Karpas-422 (cell line): Measurements from ENCODE around the gene SH3TC1. TPM values are rescaled to one million over a fixed set of nuclear protein-coding genes. Genes with fewer than 3 reads are reported as not detected.

Source experiments
- DNase-seq: peaks from one replicate; pipeline ENCODE4 v3.0.0-alpha.2; 2015
- H2AFZ ChIP-seq: fragments of 200-600 bp; sonication (generic); 2 replicates; pipeline ENCODE4 v1.6.1; 2014; ENCODE audit warnings: antibody characterized with exemption, low read length, mixed read lengths
- H3K27ac ChIP-seq: fragments of 200-600 bp; sonication (generic); 2 replicates; pipeline ENCODE4 v1.5.1; 2014; ENCODE audit warnings: mild to moderate bottlenecking, low read length, moderate library complexity
- H3K27me3 ChIP-seq: fragments of 200-600 bp; sonication (generic); 2 replicates; pipeline ENCODE4 v1.6.1; 2014; ENCODE audit warnings: low read length, mixed read lengths
- H3K36me3 ChIP-seq: fragments of 200-600 bp; sonication (generic); 2 replicates; pipeline ENCODE4 v1.6.1; 2014; ENCODE audit warnings: low read length, mixed read lengths; ENCODE audit not compliant: insufficient read depth
- H3K4me1 ChIP-seq: fragments of 200-600 bp; sonication (generic); 2 replicates; pipeline ENCODE4 v1.6.1; 2014; ENCODE audit warnings: mild to moderate bottlenecking, low read length, mixed read lengths
- H3K4me2 ChIP-seq: fragments of 200-600 bp; sonication (generic); 2 replicates; pipeline ENCODE4 v1.6.1; 2014; ENCODE audit warnings: low read length, low read depth, mild to moderate bottlenecking; ENCODE audit not compliant: poor library complexity, severe bottlenecking
- H3K4me3 ChIP-seq: fragments of 200-600 bp; sonication (generic); 2 replicates; pipeline ENCODE4 v1.5.1; 2014; ENCODE audit warnings: mild to moderate bottlenecking, antibody characterized with exemption, low read length, mixed read lengths
- H3K79me2 ChIP-seq: fragments of 200-600 bp; sonication (generic); 2 replicates; pipeline ENCODE4 v1.6.1; 2014; ENCODE audit warnings: mild to moderate bottlenecking, low read length, mixed read lengths
- H3K9ac ChIP-seq: fragments of 200-600 bp; sonication (generic); 2 replicates; pipeline ENCODE4 v1.6.0; 2014; ENCODE audit warnings: low read length
- H3K9me2 ChIP-seq: fragments of 200-600 bp; sonication (generic), shearing (Covaris generic); replicated peaks from 2 replicates; pipeline ENCODE4 v1.6.0; 2014; ENCODE audit warnings: mild to moderate bottlenecking, low read length, moderate library complexity; ENCODE audit not compliant: insufficient read depth
- H3K9me3 ChIP-seq: fragments of 300-700, 200-600 bp; sonication (generic); 2 replicates; pipeline ENCODE4 v1.6.1; 2014; ENCODE audit warnings: low read length, mixed read lengths
- H4K20me1 ChIP-seq: fragments of 200-600 bp; sonication (generic); 2 replicates; pipeline ENCODE4 v1.6.1; 2014; ENCODE audit warnings: mild to moderate bottlenecking, antibody characterized with exemption, low read length, low read depth; ENCODE audit not compliant: insufficient read depth
- total RNA-seq: library from RNA; depleted of rRNA; stranded (reverse); fragments of >200 nt; shearing (Covaris generic); gene quantifications from 2 replicates; pipeline ENCODE4 v1.2.3, GENCODE V29; 2014; ENCODE audit warnings: low replicate concordance

The SH3TC1 gene
- total RNA-seq, 1 experiment from 2014 or later: 6.9 TPM

- H3K79me2 ChIP-seq: no peaks in the 10 kb centered on the region
- no peaks in the 10 kb centered on the region for H3K27me3 ChIP-seq
- no peaks in the 10 kb centered on the region for H4K20me1 ChIP-seq
- no peak overlapping the region for H3K4me3 ChIP-seq
- no peaks in the 10 kb centered on the region for H3K9me2 ChIP-seq
- no peak overlapping the region for H2AFZ ChIP-seq
- H3K36me3 ChIP-seq: no peaks in the 10 kb centered on the region
- H3K27ac ChIP-seq: no peak overlapping the region
- no peak overlapping the region for H3K4me2 ChIP-seq
- no peak overlapping the region for H3K9ac ChIP-seq
- peaks cover 12% of the 10 kb centered on the region for H3K9me3 ChIP-seq
- H3K4me1 ChIP-seq: peaks cover 10% of the 10 kb centered on the region
- DNase-seq: no peak
These were observed 31.8 kb upstream of the SH3TC1 start for GRCh38 chr4:8167291-8167690.

DNA sequence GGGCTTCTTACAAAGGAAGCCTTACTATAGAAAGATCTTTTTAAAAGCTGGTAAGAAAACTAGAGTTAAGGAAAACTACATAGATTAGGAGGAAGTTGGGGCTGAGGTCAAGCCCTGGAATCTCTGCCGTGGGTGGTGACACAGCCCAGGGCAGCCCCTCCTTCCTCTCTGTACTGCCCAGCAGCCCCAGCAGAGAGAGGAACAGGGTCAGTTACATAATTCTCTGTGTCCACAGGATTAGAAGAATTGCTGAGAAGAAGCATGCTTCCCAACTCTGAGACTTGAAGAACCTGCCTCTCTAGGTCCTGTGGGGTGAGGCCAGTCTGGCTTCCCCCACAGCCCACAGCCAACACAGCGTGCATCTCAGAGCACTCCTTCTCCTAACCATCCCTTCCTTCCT is 31.3 kb upstream of the SH3TC1 start:
- Histone ChIP-seq H3K27me3 (no peaks in the 10 kb centered on the region), H3K4me2 (no peak overlapping the region), H2AFZ (no peak overlapping the region), H3K9me3 (peaks cover 12% of the 10 kb centered on the region), H3K79me2 (no peaks in the 10 kb centered on the region), H3K4me3 (no peak overlapping the region), H3K9me2 (no peaks in the 10 kb centered on the region), H3K36me3 (no peaks in the 10 kb centered on the region), H4K20me1 (no peaks in the 10 kb centered on the region), H3K4me1 (peaks cover 6% of the 10 kb centered on the region), H3K27ac (no peak overlapping the region), H3K9ac (no peak overlapping the region)
- no peak for DNase-seq

DNA sequence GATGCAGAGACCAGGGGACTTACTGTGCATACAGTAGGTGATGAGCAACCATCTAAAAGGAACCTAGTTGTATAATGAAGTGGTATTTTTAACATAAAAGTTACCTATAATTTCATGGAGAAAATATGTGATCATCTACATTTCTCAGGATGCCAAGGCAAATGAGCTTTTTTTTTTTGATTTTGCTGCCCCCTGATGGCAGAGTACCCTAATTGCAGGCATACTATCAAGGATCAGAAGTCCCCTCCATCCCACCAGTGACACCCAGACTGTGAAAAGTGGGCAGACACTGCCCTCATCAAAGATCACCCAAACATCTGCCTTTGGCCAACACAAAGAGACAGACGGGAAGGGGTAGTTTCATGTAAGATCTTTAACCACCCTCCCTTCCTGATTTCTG is 30.9 kb upstream of the SH3TC1 start:
- no peak overlapping the region for H3K9ac ChIP-seq
- H3K9me3 ChIP-seq: peaks cover 12% of the 10 kb centered on the region
- no peaks in the 10 kb centered on the region for H3K27me3 ChIP-seq
- no peaks in the 10 kb centered on the region for H3K9me2 ChIP-seq
- no peak overlapping the region for H3K4me2 ChIP-seq
- H4K20me1 ChIP-seq: no peaks in the 10 kb centered on the region
- H2AFZ ChIP-seq: no peak overlapping the region
- no peaks in the 10 kb centered on the region for H3K79me2 ChIP-seq
- DNase-seq: no peak
- H3K27ac ChIP-seq: no peak overlapping the region
- H3K4me3 ChIP-seq: no peak overlapping the region
- H3K4me1 ChIP-seq: peaks cover 2% of the 10 kb centered on the region
- no peaks in the 10 kb centered on the region for H3K36me3 ChIP-seq

GRCh38 chr4:8168832-8169598 is 30.1 kb upstream of the SH3TC1 start:
- Histone ChIP-seq H3K4me1 (no peaks in the 10 kb centered on the region), H3K9me3 (peaks cover 12% of the 10 kb centered on the region), H3K9ac (no peak overlapping the region), H3K36me3 (no peaks in the 10 kb centered on the region), H3K4me3 (no peak overlapping the region), H3K79me2 (no peaks in the 10 kb centered on the region), H3K9me2 (no peaks in the 10 kb centered on the region), H3K4me2 (no peak overlapping the region), H4K20me1 (no peaks in the 10 kb centered on the region), H3K27me3 (no peaks in the 10 kb centered on the region), H2AFZ (no peak overlapping the region), H3K27ac (no peak overlapping the region)
- DNase-seq: no peak

- Histone ChIP-seq H3K36me3 (no peaks in the 10 kb centered on the region), H3K9me2 (no peaks in the 10 kb centered on the region), H3K9me3 (peaks cover 12% of the 10 kb centered on the region), H3K79me2 (no peaks in the 10 kb centered on the region), H4K20me1 (no peaks in the 10 kb centered on the region), H3K4me1 (no peaks in the 10 kb centered on the region), H2AFZ (no peak overlapping the region), H3K27me3 (no peaks in the 10 kb centered on the region), H3K4me3 (no peak overlapping the region), H3K9ac (no peak overlapping the region), H3K27ac (no peak overlapping the region), H3K4me2 (no peak overlapping the region)
- no peak for DNase-seq
These were observed 29.3 kb upstream of the SH3TC1 start for GRCh38 chr4:8169763-8170162.

DNA sequence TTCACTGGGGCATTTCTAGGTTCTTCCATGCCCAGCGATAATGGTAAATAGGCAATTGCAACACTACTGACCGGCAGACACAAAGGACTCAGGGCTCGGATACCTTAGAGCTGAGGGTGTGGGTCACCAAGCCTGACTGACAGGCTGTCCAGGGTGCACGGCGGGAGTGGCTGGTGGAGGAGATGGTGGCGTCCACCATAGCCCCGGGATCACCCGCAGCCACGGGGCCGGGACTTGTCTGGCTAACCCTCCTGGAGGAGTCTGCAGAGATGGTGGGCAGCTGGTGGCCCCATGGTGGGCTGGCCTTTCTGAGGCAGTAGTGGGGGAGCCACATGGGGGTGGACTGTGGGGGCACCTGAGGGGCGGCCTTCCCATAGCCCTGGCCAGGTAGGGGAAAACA is 28.7 kb upstream of the SH3TC1 start:
- H3K27ac ChIP-seq: no peak overlapping the region

GRCh38 chr4:8171266-8171665 is 27.8 kb upstream of the SH3TC1 start:
- no peak overlapping the region for H3K27ac ChIP-seq

More for the DNA sequence above, 28.7 kb upstream of the SH3TC1 start:
- Histone ChIP-seq H3K9me3 (peaks cover 12% of the 10 kb centered on the region), H3K79me2 (no peaks in the 10 kb centered on the region), H4K20me1 (no peaks in the 10 kb centered on the region), H3K9ac (no peak overlapping the region), H3K4me2 (no peak overlapping the region), H3K9me2 (no peaks in the 10 kb centered on the region), H2AFZ (no peak overlapping the region), H3K36me3 (no peaks in the 10 kb centered on the region), H3K27me3 (no peaks in the 10 kb centered on the region), H3K4me3 (no peak overlapping the region), H3K4me1 (no peaks in the 10 kb centered on the region)
- no peak for DNase-seq

DNA sequence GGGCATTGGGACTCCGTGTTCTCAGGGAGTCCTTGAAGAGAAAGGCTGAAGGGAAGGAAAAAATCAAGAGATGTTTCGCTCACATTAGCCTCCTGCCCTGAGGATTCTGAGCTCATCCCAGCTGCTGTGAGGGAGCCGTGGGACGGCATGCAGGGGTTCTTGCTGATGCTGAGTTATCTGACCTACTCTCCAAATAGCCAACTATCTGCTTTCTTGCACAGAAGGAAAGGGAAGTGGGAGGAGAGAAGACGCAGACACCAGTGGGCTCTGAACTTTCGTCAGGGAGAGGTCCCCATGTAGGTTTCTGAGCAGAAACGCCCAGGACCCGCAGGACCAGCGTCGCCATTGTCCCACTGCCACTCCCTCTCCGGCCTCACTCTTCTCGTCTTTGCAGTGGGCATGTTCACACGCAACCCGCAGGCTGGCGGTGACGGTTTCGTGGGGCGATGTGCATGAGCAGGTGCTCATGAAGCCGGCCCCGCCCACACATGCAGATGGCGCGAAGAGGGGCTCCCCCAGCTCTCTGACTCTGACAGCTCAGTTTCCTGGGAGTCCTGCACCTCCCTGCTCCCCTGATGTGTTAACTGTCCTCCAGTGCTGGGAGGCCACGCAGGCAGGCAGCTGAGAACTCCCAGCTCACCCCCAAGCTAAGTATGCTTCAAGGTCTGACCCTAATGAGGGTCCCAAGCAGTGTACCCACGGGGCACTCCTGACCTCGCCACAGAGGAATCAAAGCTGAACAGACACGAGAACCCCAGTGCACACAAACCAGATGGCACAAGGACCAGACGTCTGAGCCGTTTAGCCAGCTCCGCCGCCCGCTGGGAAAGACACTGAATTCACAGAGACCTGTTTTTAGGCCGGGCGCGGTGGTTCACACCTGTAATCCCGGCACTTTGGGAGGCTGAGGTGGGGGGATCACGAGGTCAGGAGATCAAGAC is 26.8 kb upstream of the SH3TC1 start:
- Histone ChIP-seq H4K20me1 (no peaks in the 10 kb centered on the region), H2AFZ (no peak overlapping the region), H3K36me3 (no peaks in the 10 kb centered on the region), H3K27ac (no peak overlapping the region), H3K4me2 (no peak overlapping the region), H3K9ac (no peak overlapping the region), H3K79me2 (no peaks in the 10 kb centered on the region), H3K27me3 (no peaks in the 10 kb centered on the region), H3K9me2 (no peaks in the 10 kb centered on the region), H3K4me1 (no peaks in the 10 kb centered on the region), H3K4me3 (no peak overlapping the region), H3K9me3 (peaks cover 12% of the 10 kb centered on the region)
- no peak for DNase-seq

More at GRCh38 chr4:8171266-8171665, 27.8 kb upstream of the SH3TC1 start:
- Histone ChIP-seq H3K79me2 (no peaks in the 10 kb centered on the region), H3K9me2 (no peaks in the 10 kb centered on the region), H3K27me3 (no peaks in the 10 kb centered on the region), H3K4me1 (no peaks in the 10 kb centered on the region), H4K20me1 (no peaks in the 10 kb centered on the region), H3K4me3 (no peak overlapping the region), H3K9me3 (peaks cover 12% of the 10 kb centered on the region), H3K36me3 (no peaks in the 10 kb centered on the region), H3K4me2 (no peak overlapping the region), H3K9ac (no peak overlapping the region), H2AFZ (no peak overlapping the region)
- no peak for DNase-seq
